ENCODE measurements around the gene PASK.

DNA sequence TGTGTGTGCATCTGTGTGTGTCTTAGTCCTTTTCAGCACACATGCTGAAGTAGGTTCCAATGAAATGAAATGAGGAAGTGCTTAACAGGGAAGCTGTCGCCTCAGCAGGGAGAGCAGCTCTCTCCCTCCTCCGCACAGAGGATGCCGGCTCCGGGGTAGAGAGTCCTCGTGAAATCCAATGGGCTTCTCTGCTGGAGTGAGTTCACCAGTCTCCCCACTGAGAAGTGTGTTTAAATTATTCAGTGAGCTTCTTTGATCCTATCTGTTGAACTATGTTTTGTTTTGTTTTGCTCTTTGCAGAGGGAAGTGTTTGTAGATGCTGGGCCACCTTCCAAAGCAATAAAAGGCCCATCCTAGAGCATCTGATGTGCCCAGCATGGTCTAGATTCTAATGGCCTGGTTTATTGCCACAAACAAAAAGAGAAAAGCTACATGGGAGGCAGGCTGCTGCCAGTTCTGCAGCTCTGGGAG, 7.7 kb upstream of the PASK start:
- TF ChIP-seq, protein P1, sequence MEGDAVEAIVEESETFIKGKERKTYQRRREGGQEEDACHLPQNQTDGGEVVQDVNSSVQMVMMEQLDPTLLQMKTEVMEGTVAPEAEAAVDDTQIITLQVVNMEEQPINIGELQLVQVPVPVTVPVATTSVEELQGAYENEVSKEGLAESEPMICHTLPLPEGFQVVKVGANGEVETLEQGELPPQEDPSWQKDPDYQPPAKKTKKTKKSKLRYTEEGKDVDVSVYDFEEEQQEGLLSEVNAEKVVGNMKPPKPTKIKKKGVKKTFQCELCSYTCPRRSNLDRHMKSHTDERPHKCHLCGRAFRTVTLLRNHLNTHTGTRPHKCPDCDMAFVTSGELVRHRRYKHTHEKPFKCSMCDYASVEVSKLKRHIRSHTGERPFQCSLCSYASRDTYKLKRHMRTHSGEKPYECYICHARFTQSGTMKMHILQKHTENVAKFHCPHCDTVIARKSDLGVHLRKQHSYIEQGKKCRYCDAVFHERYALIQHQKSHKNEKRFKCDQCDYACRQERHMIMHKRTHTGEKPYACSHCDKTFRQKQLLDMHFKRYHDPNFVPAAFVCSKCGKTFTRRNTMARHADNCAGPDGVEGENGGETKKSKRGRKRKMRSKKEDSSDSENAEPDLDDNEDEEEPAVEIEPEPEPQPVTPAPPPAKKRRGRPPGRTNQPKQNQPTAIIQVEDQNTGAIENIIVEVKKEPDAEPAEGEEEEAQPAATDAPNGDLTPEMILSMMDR (IDR thresholded peaks at IDR 0.05): no peak
- TF ChIP-seq POLR2A (IDR thresholded peaks at IDR 0.05): no peak
- no peak for TF ChIP-seq EP300 (IDR thresholded peaks at IDR 0.05)

Data from tibial nerve (tissue), 4 donors.